PC-9 (cell line): ENCODE measurements around the gene NMNAT2. TPM values are rescaled to one million over a fixed set of nuclear protein-coding genes. Genes with fewer than 3 reads are reported as not detected.

ENCODE experiments used
- BruUV-seq: library from RNA; stranded (reverse); fragments of 400-500 nt; replicated peaks from 2 replicates; lab custom pipeline; 2021; lab: Mats Ljungman, UMichigan
- CTCF ChIA-PET: fragments of 300-600 bp; sonication (Branson Sonifier 250); formaldehyde crosslinking; loops from one replicate; lab custom pipeline; 2022; ENCODE audit warnings: antibody characterized with exemption; lab: Charles Lee
- POLR2A ChIA-PET: fragments of 300-600 bp; sonication (Branson Sonifier 250); formaldehyde crosslinking; loops from one replicate; lab custom pipeline; 2022; ENCODE audit warnings: antibody characterized with exemption; ENCODE audit not compliant: unreplicated experiment; lab: Charles Lee
- DNase-seq, 2 experiments: peaks; one replicate each; pipeline versions ENCODE4 v3.0.0 to v3.0.0-alpha.2; 2015 to 2022; ENCODE audit warnings: mixed read lengths in 1 of 2
- H2AFZ ChIP-seq: fragments of 200-600 bp; sonication (generic); 2 replicates; pipeline ENCODE4 v1.8.1; 2017; ENCODE audit warnings: antibody characterized with exemption
- H3F3A ChIP-seq: fragments of 200-600 bp; sonication (generic); 2 replicates; pipeline ENCODE4 v1.8.1; 2017; ENCODE audit warnings: antibody characterized with exemption, mild to moderate bottlenecking, low read depth; ENCODE audit not compliant: insufficient read depth
- H3K27ac ChIP-seq: fragments of 200-600 bp; sonication (generic); 2 replicates; pipeline ENCODE4 v1.6.1; 2016; ENCODE audit warnings: mixed run types
- H3K27me3 ChIP-seq: fragments of 200-600 bp; sonication (generic); 2 replicates; pipeline ENCODE4 v1.6.1; 2016; ENCODE audit warnings: low read depth, mixed run types; ENCODE audit not compliant: insufficient read depth
- H3K36me3 ChIP-seq: fragments of 200-600 bp; sonication (generic); 2 replicates; pipeline ENCODE4 v1.6.1; 2016; ENCODE audit warnings: low read depth, mixed run types
- H3K4me1 ChIP-seq: fragments of 200-600 bp; sonication (generic); replicated peaks from 2 replicates; pipeline ENCODE4 v1.6.1; 2016; ENCODE audit warnings: mixed run types; ENCODE audit not compliant: insufficient read depth
- H3K4me2 ChIP-seq: fragments of 200-600 bp; sonication (generic); 2 replicates; pipeline ENCODE4 v1.6.1; 2017; ENCODE audit warnings: mixed run types
- H3K4me3 ChIP-seq: fragments of 200-600 bp; sonication (generic); 2 replicates; pipeline ENCODE4 v1.6.1; 2016; ENCODE audit warnings: mixed run types
- H3K79me2 ChIP-seq: fragments of 200-600 bp; sonication (generic); 2 replicates; pipeline ENCODE4 v1.6.1; 2017; ENCODE audit warnings: low read depth, mixed run types
- H3K9me2 ChIP-seq: fragments of 200-600 bp; sonication (generic); 2 replicates; pipeline ENCODE4 v1.8.1; 2017; ENCODE audit warnings: mild to moderate bottlenecking; ENCODE audit not compliant: insufficient read depth
- H3K9me3 ChIP-seq: fragments of 200-600 bp; sonication (generic); 2 replicates; pipeline ENCODE4 v1.8.1; 2016; ENCODE audit warnings: low read depth; ENCODE audit not compliant: insufficient read depth
- H4K20me1 ChIP-seq: fragments of 200-600 bp; sonication (generic); 2 replicates; pipeline ENCODE4 v1.8.1; 2017; ENCODE audit not compliant: insufficient read depth
- CTCF ChIP-seq: fragments of 200-600 bp; sonication (generic); conservative IDR thresholded peaks from 2 replicates; pipeline ENCODE4 v1.6.1; 2017; ENCODE audit warnings: mixed run types, antibody characterized with exemption, mild to moderate bottlenecking, moderate library complexity
- EZH2 ChIP-seq: fragments of 200-600 bp; sonication (generic); IDR thresholded peaks from 2 replicates; pipeline ENCODE4 v1.8.0; 2017; ENCODE audit warnings: antibody characterized with exemption, low read depth
- intact Hi-C: fragments of 100-400 bp; cut with micrococcal nuclease; formaldehyde crosslinking; loops from one replicate; pipeline ENCODE4 v1.10.0; 2022; ENCODE audit not compliant: unreplicated experiment
- total RNA-seq: library from RNA; stranded (reverse); gene quantifications from 2 replicates; pipeline ENCODE4 v1.2.3, GENCODE V29; 2021

Gene NMNAT2
- total RNA-seq, 1 experiment from 2014 or later, result 29.2 TPM

GRCh38 chr1:183315991-183316758 lies 102.0 kb downstream of the NMNAT2 start:
- POLR2A ChIA-PET, result no interaction called here
- Histone ChIP-seq H3K4me1 (peaks cover 28% of the 10 kb centered on the region), H3K9me3 (no peaks in the 10 kb centered on the region), H4K20me1 (no peaks in the 10 kb centered on the region), H3K9me2 (no peaks in the 10 kb centered on the region), H3K4me2 (no peak overlapping the region), H3F3A (peaks cover 5% of the 10 kb centered on the region), H3K36me3 (no peaks in the 10 kb centered on the region), H3K79me2 (no peaks in the 10 kb centered on the region), H3K4me3 (no peak overlapping the region), H3K27me3 (no peaks in the 10 kb centered on the region), H3K27ac (no peak overlapping the region), H2AFZ (no peak overlapping the region)
- BruUV-seq, result no TSS peak
- intact Hi-C loops, result loop anchor here (5.0 kb wide), 1 partner anchor 156 kb away; the partner anchor contains the start of gene SMG7
- CTCF ChIA-PET, result interaction anchor here (0.5 to 0.6 kb wide), 2 partner anchors 11 to 315 kb away, joined by 3 to 5 read pairs; no protein-coding TSS in a partner anchor
- DNase-seq, result no peak
- TF ChIP-seq CTCF (no peak), EZH2 (no peak)

- BruUV-seq, result no TSS peak
- Histone ChIP-seq H3K27me3 (no peaks in the 10 kb centered on the region), H3K36me3 (no peaks in the 10 kb centered on the region), H3K4me2 (no peak overlapping the region), H3K9me3 (no peaks in the 10 kb centered on the region), H3K79me2 (no peaks in the 10 kb centered on the region), H4K20me1 (no peaks in the 10 kb centered on the region), H3K27ac (no peak overlapping the region), H2AFZ (no peak overlapping the region), H3F3A (peaks cover 17% of the 10 kb centered on the region), H3K4me1 (peaks cover 22% of the 10 kb centered on the region), H3K9me2 (no peaks in the 10 kb centered on the region), H3K4me3 (no peak overlapping the region)
- DNase-seq, result no peak
- TF ChIP-seq EZH2 (no peak), CTCF (no peak)
- ChIA-PET CTCF (interaction anchor here (0.5 kb wide), 1 partner anchor 185 kb away, joined by 9 read pairs; no protein-coding TSS in a partner anchor), POLR2A (no interaction called here)
- intact Hi-C loops, result no loop called here
Observed at GRCh38 chr1:183313063-183313462, 105.1 kb downstream of the NMNAT2 start.

DNA sequence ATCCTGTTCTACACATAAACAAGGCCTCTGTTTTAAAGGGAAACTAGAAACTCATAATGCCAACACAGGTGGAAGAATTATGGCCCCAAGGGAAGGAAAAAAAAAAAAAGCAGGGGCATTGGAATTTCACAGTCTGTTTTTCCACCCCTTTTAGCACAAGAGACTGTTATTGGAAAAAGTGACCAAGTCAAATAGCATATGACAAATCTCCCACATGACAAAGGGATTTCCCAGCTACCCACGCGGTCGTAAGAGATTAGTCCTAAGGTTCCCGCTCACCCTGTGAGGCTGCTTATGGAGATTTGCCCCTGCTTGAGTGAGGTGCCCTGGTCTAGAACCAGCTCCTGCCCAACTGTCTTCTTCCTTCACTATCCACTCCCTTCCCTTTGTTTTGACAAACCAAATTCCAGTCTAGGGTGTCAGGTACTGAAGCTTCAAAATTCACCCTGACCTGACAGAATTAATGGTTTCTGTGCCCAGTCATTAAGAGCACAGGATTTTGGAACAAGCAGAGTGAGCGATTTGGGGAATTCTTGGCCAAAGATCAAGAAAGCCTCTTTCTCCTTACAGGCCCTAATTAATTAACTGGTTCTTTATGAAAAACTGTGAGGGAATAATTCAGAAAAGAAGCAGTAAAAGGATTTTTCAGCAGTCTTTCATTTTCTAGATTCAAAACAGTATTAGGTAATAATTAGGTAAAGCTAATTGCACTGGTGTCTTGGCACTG lies 107.3 kb downstream of the NMNAT2 start:
- intact Hi-C loops, result no loop called here
- no peaks in the 10 kb centered on the region for H4K20me1 ChIP-seq
- no peak for TF ChIP-seq CTCF
- no peak for TF ChIP-seq EZH2
- CTCF ChIA-PET, result no interaction called here
- DNase-seq, result peak; percentile 24 to 83
- H3F3A ChIP-seq, result peaks cover 17% of the 10 kb centered on the region
- POLR2A ChIA-PET, result no interaction called here
- peak overlapping the region; percentile 86 for H3K27ac ChIP-seq
- BruUV-seq, result no TSS peak
- peak overlapping the region; percentile 46 for H3K4me2 ChIP-seq
- H3K9me3 ChIP-seq, result no peaks in the 10 kb centered on the region
- H3K9me2 ChIP-seq, result no peaks in the 10 kb centered on the region
- no peaks in the 10 kb centered on the region for H3K36me3 ChIP-seq
- H3K4me1 ChIP-seq, result peaks cover 18% of the 10 kb centered on the region
- no peaks in the 10 kb centered on the region for H3K79me2 ChIP-seq
- no peak overlapping the region for H3K4me3 ChIP-seq
- 0 out of 2 replicates have a peak overlapping the region, but pooled peaks have one; percentile 30 for H2AFZ ChIP-seq
- no peaks in the 10 kb centered on the region for H3K27me3 ChIP-seq
